ENCODE results near the gene SPARCL1. TPM values are rescaled to one million over a fixed set of nuclear protein-coding genes. Genes with fewer than 3 reads are reported as not detected.

The SPARCL1 gene
- total RNA-seq, 1 donor from 2014 or later, result 26.1 TPM

DNA sequence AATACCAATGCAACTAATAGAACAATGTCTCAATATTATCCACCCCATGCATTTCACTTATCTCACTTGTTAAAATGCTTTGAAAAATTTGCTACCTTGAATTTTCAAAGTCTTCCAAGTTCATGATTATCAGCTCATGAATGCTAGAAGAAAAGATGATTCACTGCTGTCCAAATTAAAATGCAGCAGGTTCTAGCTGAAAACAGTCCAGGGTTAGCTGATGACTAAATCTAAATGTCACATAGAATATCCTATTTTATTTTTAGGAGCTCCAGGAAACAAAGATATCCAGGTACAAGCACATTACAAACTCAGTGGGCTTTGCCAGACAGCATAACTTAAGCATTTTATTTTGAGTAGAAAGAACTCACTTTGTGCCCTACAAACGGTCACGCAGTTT is 38.0 kb upstream of the SPARCL1 start:
- Mint-ChIP-seq H3K4me1 (ENCODE audit: low read depth) (peaks cover 12% of the 10 kb centered on the region), H3K9me3 (ENCODE audit: low read depth) (no peaks in the 10 kb centered on the region), H3K27me3 (ENCODE audit: low read depth) (no peaks in the 10 kb centered on the region), H3K4me3 (ENCODE audit: unreplicated experiment) (no peak overlapping the region), H3K36me3 (ENCODE audit: low read depth) (no peaks in the 10 kb centered on the region), H3K27ac (ENCODE audit: unreplicated experiment) (no peak overlapping the region)
- TF ChIP-seq, protein P1, sequence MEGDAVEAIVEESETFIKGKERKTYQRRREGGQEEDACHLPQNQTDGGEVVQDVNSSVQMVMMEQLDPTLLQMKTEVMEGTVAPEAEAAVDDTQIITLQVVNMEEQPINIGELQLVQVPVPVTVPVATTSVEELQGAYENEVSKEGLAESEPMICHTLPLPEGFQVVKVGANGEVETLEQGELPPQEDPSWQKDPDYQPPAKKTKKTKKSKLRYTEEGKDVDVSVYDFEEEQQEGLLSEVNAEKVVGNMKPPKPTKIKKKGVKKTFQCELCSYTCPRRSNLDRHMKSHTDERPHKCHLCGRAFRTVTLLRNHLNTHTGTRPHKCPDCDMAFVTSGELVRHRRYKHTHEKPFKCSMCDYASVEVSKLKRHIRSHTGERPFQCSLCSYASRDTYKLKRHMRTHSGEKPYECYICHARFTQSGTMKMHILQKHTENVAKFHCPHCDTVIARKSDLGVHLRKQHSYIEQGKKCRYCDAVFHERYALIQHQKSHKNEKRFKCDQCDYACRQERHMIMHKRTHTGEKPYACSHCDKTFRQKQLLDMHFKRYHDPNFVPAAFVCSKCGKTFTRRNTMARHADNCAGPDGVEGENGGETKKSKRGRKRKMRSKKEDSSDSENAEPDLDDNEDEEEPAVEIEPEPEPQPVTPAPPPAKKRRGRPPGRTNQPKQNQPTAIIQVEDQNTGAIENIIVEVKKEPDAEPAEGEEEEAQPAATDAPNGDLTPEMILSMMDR (IDR thresholded peaks at IDR 0.05), result no peak
- no peak for DNase-seq (ENCODE audit: low spot score)

DNA sequence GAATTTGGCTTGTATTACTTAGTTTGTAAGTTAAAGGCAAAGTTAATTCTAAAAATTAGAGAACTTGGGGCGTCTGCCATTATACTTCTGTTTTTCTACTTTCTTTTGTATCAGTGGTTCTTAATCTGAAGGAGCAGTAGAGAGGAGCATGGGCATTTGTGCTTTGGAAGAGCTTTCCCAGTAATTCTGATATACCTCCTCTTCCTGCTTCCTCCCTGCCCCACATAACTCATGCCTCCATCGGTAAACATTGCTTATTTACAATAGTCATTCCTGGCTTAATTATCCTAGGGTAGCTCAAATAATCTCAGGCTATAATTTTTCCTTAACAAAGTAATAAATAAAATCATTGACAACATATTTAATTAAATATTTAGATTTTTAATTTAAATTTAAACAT is 37.1 kb upstream of the SPARCL1 start:
- Mint-ChIP-seq H3K27ac (ENCODE audit: unreplicated experiment) (no peak overlapping the region), H3K4me1 (ENCODE audit: low read depth) (peaks cover 12% of the 10 kb centered on the region), H3K4me3 (ENCODE audit: unreplicated experiment) (no peak overlapping the region)

DNA sequence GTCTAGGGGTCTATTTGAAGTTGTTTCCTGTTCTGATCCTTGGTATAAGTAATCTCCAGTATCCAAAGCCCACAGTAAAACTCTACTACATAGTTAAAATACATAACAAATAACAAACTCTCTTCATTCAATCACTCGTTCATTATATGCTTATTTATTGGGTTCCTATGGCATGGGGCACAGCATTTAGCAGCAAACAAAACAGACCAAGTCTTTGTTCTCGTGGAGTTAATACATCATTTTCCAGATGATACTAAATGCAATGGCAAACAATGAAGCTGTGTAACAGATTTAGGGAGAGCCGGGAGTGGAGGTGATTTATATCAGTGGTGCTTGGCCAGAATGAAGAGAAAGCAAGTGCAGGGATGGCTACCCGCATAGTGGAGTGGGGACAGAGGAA is 36.6 kb upstream of the SPARCL1 start:
- peaks cover 12% of the 10 kb centered on the region for H3K4me1 Mint-ChIP-seq (ENCODE audit: low read depth)
- H3K27me3 Mint-ChIP-seq (ENCODE audit: low read depth), result no peaks in the 10 kb centered on the region
- no peak overlapping the region for H3K27ac Mint-ChIP-seq (ENCODE audit: unreplicated experiment)
- H3K36me3 Mint-ChIP-seq (ENCODE audit: low read depth), result no peaks in the 10 kb centered on the region
- TF ChIP-seq, protein P1 (IDR thresholded peaks at IDR 0.05), result no peak
- no peak for DNase-seq (ENCODE audit: low spot score)
- H3K9me3 Mint-ChIP-seq (ENCODE audit: low read depth), result no peaks in the 10 kb centered on the region
- H3K4me3 Mint-ChIP-seq (ENCODE audit: unreplicated experiment), result no peak overlapping the region

More for the DNA sequence above, 37.1 kb upstream of the SPARCL1 start:
- Mint-ChIP-seq H3K9me3 (ENCODE audit: low read depth) (no peaks in the 10 kb centered on the region), H3K27me3 (ENCODE audit: low read depth) (no peaks in the 10 kb centered on the region), H3K36me3 (ENCODE audit: low read depth) (no peaks in the 10 kb centered on the region)
- no peak for DNase-seq (ENCODE audit: low spot score)
- TF ChIP-seq, protein P1 (IDR thresholded peaks at IDR 0.05), result no peak

DNA sequence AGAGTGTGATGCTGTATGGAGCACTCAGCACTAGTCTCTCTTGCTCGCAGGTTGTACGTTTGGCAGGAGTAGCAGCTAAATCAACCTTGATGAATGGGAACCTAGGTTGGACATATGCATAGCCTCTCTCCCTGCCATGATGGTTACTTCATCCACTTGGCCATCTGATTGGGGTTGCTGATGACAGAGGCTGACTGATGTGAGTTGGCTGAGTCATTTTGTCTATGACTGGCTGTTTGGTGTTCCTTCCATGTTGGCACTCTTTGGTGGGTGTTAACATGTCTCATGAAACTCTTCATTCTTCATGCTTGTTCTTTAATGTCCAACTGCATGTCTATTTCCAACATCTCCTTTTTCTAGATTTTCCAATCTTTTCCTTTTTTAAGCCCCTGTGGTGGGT is 31.6 kb upstream of the SPARCL1 start:
- H3K9me3 Mint-ChIP-seq (ENCODE audit: low read depth), result no peaks in the 10 kb centered on the region
- TF ChIP-seq, protein P1 (IDR thresholded peaks at IDR 0.05), result no peak
- no peak overlapping the region for H3K27ac Mint-ChIP-seq (ENCODE audit: unreplicated experiment)
- no peaks in the 10 kb centered on the region for H3K36me3 Mint-ChIP-seq (ENCODE audit: low read depth)
- H3K4me3 Mint-ChIP-seq (ENCODE audit: unreplicated experiment), result no peak overlapping the region
- no peak for DNase-seq (ENCODE audit: low spot score)
- peaks cover 17% of the 10 kb centered on the region for H3K4me1 Mint-ChIP-seq (ENCODE audit: low read depth)
- H3K27me3 Mint-ChIP-seq (ENCODE audit: low read depth), result no peaks in the 10 kb centered on the region

DNA sequence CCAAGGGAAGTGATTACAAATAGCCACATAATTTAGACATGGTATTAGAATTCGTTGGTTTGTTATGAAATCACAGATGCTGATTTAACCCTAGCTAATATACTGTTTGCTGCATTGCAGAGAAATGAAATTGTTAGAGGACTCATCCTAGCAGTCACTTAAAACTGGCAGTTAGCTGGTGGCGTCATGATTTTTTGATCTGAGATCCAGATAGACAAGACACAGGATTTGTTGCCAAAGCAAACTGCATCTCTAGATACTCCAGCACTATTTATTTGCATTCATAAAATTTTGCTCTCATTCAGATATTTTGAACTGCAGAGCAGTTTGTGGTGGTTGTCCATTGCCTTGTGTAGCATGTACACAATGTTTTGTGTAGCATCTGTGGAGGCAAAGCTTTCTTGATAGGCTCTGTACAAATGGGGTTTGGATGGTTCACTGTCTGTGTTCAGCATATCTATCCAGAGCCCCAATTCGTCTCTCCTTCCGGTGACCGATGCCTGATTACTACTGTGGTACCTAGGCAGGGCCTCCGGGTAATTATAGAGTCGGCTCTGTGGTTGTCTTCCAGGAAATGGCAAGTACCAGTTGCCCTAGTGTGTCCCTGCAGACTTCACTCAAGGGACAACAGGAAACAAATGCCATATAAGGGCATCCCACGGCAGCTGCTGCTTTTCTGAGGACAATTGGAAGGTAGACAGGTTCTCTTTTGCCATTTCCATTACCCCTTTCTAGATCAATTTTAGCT is 30.1 kb upstream of the SPARCL1 start:
- Mint-ChIP-seq H3K9me3 (ENCODE audit: low read depth) (no peaks in the 10 kb centered on the region), H3K27me3 (ENCODE audit: low read depth) (no peaks in the 10 kb centered on the region), H3K4me1 (ENCODE audit: low read depth) (peaks cover 20% of the 10 kb centered on the region), H3K36me3 (ENCODE audit: low read depth) (no peaks in the 10 kb centered on the region), H3K4me3 (ENCODE audit: unreplicated experiment) (no peak overlapping the region), H3K27ac (ENCODE audit: unreplicated experiment) (no peak overlapping the region)
- DNase-seq (ENCODE audit: low spot score), result no peak
- TF ChIP-seq, protein P1 (IDR thresholded peaks at IDR 0.05), result no peak

All from chondrocyte (in vitro differentiated cells).